Omental fat pad (tissue), 4 donors: Measurements from ENCODE around the gene IPO9. TPM values are rescaled to one million over a fixed set of nuclear protein-coding genes. Genes with fewer than 3 reads are reported as not detected.

Experiments
- ATAC-seq: fragments of 150-250 bp; one replicate; pipeline ENCODE4 v1.9.1; 2016; ENCODE audit warnings: mild to moderate bottlenecking, moderate library complexity; ENCODE audit not compliant: low FRiP score
- DNase-seq: peaks from one replicate; pipeline ENCODE4 v3.0.0-alpha.2; 2019; ENCODE audit warnings: low spot score
- total RNA-seq, 4 donors: library from RNA; depleted of rRNA; stranded (reverse); fragments of >200 nt; gene quantifications; one replicate each; pipeline ENCODE4 v1.1.0, GENCODE V29; 2016
- TF ChIP-seq, protein P1 (sequence below), 3 donors: fragments of 450-650 bp; IDR thresholded peaks; one replicate each; pipeline ENCODE4 v1.5.1; 2016 to 2017; ENCODE audit warnings: antibody characterized with exemption in 3 of 3, mild to moderate bottlenecking in 3 of 3, moderate library complexity in 2 of 3

Gene IPO9
- total RNA-seq, 4 donors from 2014 or later, result 13.4 to 19.7 (median 17.4) TPM

DNA sequence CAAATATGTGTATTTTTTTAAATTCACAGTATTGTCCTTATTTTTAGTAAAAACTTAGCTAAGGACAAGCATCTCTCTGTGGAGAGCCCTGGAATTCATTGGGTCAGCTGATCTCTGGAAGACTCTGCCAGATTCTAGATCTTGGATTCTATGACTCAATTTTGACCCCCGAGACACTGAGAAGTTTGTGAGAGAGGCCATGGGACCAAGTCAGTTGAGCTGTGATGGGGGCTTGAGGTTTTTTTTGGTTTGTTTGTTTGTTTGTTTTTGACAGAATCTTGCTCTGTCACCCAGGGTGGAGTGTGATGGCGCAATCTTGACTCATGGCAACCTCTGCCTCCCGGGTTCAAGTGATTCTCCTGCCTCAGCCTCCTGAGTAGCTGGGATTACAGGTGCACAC lies 73.2 kb downstream of the IPO9 start:
- TF ChIP-seq, protein P1, sequence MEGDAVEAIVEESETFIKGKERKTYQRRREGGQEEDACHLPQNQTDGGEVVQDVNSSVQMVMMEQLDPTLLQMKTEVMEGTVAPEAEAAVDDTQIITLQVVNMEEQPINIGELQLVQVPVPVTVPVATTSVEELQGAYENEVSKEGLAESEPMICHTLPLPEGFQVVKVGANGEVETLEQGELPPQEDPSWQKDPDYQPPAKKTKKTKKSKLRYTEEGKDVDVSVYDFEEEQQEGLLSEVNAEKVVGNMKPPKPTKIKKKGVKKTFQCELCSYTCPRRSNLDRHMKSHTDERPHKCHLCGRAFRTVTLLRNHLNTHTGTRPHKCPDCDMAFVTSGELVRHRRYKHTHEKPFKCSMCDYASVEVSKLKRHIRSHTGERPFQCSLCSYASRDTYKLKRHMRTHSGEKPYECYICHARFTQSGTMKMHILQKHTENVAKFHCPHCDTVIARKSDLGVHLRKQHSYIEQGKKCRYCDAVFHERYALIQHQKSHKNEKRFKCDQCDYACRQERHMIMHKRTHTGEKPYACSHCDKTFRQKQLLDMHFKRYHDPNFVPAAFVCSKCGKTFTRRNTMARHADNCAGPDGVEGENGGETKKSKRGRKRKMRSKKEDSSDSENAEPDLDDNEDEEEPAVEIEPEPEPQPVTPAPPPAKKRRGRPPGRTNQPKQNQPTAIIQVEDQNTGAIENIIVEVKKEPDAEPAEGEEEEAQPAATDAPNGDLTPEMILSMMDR (IDR thresholded peaks at IDR 0.05), result no peak
- no peak for DNase-seq
- ATAC-seq, result no peak

DNA sequence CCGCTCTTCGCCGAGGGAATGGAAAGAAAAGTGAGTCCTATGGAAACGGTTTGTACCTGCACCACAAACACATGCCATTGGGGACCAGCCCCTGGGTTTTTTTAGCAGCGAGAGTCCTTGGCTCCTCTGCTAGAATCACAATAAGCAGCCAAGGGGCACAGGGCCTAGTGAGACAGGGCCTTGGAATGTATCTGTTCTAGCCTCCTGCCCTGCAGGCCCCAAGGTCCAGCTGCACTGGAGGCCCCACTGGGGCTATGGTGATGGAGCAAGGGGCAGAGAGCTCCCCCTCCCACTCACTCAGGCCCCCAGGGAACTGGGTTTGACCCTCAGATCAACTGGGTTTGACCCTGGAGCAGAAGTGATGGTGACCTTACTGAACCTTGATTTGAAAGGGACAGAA lies 74.2 kb downstream of the IPO9 start:
- TF ChIP-seq, protein P1 (IDR thresholded peaks at IDR 0.05), result no peak
- DNase-seq, result no peak
- ATAC-seq, result no peak

DNA sequence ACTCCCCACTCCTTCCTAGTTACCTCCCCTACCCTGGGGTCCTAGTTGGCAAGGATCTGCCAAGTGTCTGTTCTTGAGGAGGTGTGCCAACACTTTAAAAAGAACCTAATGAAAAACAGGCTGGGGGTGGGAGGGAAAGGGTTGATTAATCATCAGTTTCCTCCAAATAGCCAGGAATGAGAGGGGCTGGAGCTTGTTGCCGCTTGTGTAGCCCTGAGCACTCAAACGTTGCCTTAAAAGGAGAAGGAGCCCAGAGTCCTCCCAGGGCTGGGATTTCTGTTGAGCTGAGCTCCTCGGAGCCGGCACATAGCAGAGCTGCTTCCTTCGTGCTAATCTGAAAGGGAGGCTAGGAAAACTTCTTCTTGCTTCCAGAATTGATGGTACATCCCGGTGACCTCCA lies 75.6 kb downstream of the IPO9 start:
- ATAC-seq (peak; percentile 76), DNase-seq (no peak)
- TF ChIP-seq, protein P1 (IDR thresholded peaks at IDR 0.05), result no peak

DNA sequence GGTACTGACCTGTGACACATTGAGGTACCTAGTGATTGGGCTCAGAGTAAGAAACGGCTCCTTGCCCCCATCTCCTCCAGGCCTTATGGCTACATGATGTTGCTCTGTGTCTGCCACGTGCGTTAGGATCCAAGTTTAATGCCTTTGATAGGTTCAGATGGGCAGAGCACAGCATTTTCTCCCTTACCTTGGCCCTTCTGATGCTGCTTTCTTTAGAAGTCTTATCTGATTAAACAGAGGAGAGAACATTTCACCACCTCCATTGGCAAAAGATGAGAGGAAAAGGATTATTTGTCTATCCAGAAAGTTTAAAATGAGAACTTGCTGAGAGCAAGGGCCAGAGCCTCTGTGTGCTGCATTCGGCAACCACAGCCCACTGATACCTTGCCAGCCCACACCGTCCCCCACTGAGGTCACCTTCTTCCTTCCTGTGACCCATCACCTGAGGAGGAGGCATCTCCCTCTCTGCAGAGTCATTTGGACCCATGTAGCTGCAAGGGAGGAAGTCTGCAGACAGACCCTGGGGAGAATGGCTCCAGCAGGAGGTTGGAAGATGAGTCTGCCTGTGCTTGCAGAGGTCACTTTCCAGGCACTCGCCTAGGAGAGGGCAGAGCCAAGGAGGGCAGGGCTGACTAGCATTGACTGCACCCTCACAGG lies 76.4 kb downstream of the IPO9 start:
- ATAC-seq, result no peak

DNA sequence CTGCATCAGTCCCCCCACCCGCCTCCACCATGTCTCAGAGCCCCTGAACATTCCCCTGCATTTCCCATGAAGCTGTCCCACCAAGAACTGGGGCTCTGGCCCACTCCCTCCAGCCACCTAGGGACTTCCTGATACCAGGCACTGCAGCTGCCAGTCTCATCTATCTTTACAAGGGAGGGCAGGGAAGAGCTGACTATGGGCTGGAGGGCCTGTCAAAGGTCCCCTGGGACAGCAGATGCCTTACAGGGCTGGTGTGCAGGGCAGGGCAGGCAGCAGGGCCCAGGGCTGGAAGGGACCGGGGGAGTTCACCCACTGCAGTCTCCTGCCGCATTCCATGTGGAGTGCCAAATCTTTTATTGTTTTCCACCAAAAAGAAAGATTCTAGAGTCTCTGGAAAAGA lies 77.4 kb downstream of the IPO9 start:
- no peak for ATAC-seq
- no peak for DNase-seq
- TF ChIP-seq, protein P1 (IDR thresholded peaks at IDR 0.05), result no peak

More for the DNA sequence above, 76.4 kb downstream of the IPO9 start:
- no peak for DNase-seq
- TF ChIP-seq, protein P1 (IDR thresholded peaks at IDR 0.05), result no peak

DNA sequence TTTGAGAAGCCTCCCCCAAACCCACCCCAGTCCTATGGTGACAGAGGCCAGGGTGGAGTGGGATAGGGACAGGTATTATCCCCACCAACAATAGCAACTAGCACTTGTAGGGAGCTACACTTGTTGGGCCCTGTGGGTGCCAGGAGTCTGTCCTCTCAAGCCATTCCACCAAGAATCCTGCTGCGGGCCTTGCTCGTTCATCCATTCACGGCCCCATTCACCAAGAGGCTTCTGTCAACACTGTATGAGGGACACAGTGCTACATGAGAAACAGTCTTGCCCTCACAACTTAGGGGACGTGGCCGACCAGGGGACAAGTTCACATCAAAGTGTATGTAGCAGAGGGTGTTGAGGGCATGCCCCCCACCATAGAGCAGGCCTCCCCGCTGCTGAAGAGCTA lies 78.7 kb downstream of the IPO9 start:
- DNase-seq (no peak), ATAC-seq (no peak)
- TF ChIP-seq, protein P1 (IDR thresholded peaks at IDR 0.05), result no peak

DNA sequence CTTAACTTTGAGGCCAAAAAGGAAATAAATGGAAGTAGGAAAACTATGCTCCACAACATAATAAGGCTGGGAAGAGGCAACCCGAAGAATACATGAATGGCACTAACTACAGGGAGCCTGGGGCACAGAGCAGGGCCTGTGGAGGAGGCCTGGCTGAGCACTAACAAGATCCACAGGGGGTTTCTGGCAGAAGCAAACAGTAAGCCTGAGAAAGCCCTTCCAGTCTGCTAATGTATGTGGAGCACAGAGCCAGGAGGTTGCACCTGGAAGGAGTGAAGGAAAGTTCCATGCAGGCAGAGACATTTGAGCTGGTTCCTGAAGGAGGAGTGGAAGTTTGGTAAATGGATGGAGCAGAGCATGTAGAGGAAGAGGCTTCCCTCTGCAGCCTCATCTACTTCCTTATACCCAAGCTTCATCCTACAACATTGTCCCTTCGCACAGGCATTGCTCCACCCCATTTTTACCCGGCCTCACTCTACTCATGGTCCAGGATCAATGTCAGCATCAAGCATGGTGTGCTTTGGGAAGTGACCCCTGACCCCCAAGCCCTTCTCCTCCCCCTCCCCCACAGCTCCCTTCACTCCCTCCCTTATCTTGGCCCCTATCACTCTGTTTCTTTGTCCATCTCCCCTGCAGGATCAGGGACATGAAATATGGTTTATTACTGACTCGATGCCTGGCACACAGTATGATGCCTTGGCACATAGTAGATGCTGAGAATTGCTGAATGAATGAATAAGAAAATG lies 83.0 kb downstream of the IPO9 start:
- ATAC-seq (no peak), DNase-seq (no peak)
- TF ChIP-seq, protein P1 (IDR thresholded peaks at IDR 0.05), result no peak
